Testis (tissue), 3 donors: ENCODE results near the gene MS4A10. TPM values are rescaled to one million over a fixed set of nuclear protein-coding genes. Genes with fewer than 3 reads are reported as not detected.

Experiments used
- DNase-seq: peaks from one replicate; pipeline ENCODE4 v3.0.0-alpha.2; 2019
- H3K27ac ChIP-seq, 2 donors: fragments of 200-600 bp; sonication (generic); one replicate each; pipeline ENCODE4 v1.5.1; 2019
- H3K27me3 ChIP-seq: fragments of 200-600 bp; sonication (generic); one replicate; pipeline ENCODE4 v1.5.1; 2019
- H3K36me3 ChIP-seq: fragments of 200-600 bp; sonication (generic); one replicate; pipeline ENCODE4 v1.5.1; 2017; ENCODE audit warnings: low read depth; ENCODE audit errors: missing control alignments
- H3K4me1 ChIP-seq: fragments of 200-600 bp; sonication (generic); one replicate; pipeline ENCODE4 v1.5.1; 2019
- H3K4me3 ChIP-seq, 2 donors: fragments of 200-600 bp; sonication (generic); one replicate each; pipeline ENCODE4 v1.5.1; 2017 to 2019
- H3K9me3 ChIP-seq: fragments of 200-600 bp; sonication (generic); one replicate; pipeline ENCODE4 v1.5.1; 2017
- CTCF ChIP-seq, 3 experiments: fragments of 450-650 bp in 2 of 3; fragments of 200-600 bp in 1 of 3; sonication (generic) in 1 of 3; IDR thresholded peaks; one replicate each; pipeline ENCODE4 v1.5.1; 2016 to 2019; ENCODE audit warnings: antibody characterized with exemption in 3 of 3, mild to moderate bottlenecking in 2 of 3, moderate library complexity in 1 of 3
- POLR2A ChIP-seq: fragments of 450-650 bp; IDR thresholded peaks from one replicate; pipeline ENCODE4 v1.6.1; 2017; ENCODE audit warnings: antibody characterized with exemption, mild to moderate bottlenecking, moderate library complexity
- WGBS, 2 donors: methylation state at CpG; one replicate each; pipeline ENCODE4 v1.1.5; 2018; 5-methylcytosine and 5-hydroxymethylcytosine counted together
- intact Hi-C: fragments of 100-400 bp; cut with DNase I; formaldehyde crosslinking; loops from one replicate; pipeline ENCODE4 v1.15.1; 2023; ENCODE audit warnings: low total_unique reads
- polyA plus RNA-seq: library from polyadenylated mRNA; stranded (reverse); fragments of 350-450 nt; fragmentation: Illumina TruSeq; extraction: RNeasy Lipid Tissue Mini Kit (QIAGEN cat#74804); gene quantifications from one replicate; pipeline ENCODE4 v1.2.3, GENCODE V29; 2014; ENCODE audit warnings: low read depth, low replicate concordance; ENCODE audit not compliant: insufficient read depth
- total RNA-seq, 2 donors: library from RNA; depleted of rRNA; stranded (reverse); fragments of >200 nt; gene quantifications; one replicate each; pipeline ENCODE4 v1.2.3, GENCODE V29; 2016

Gene MS4A10
- total and polyA plus RNA-seq, 3 donors from 2014 or later = 0.25 TPM; not detected in 2

GRCh38 chr11:60744114-60744513 is 41.0 kb upstream of the MS4A10 start:
- H3K27ac ChIP-seq = no peak overlapping the region
- H3K27me3 ChIP-seq = no peaks in the 10 kb centered on the region
- H3K9me3 ChIP-seq = no peaks in the 10 kb centered on the region
- intact Hi-C loops = no loop called here
- no peak overlapping the region for H3K4me3 ChIP-seq
- WGBS, 2 donors = 89 to 90% methylated on average over 5 of the region's 5 CpGs
- H3K36me3 ChIP-seq = no peaks in the 10 kb centered on the region
- TF ChIP-seq CTCF (IDR thresholded peaks at IDR 0.05) (no peak), POLR2A (no peak)
- H3K4me1 ChIP-seq = peaks cover 4% of the 10 kb centered on the region
- no peak for DNase-seq

- Histone ChIP-seq H3K27ac (no peak overlapping the region), H3K4me1 (peaks cover 4% of the 10 kb centered on the region), H3K36me3 (no peaks in the 10 kb centered on the region), H3K9me3 (no peaks in the 10 kb centered on the region), H3K4me3 (no peak overlapping the region), H3K27me3 (no peaks in the 10 kb centered on the region)
- DNase-seq = no peak
- no peak for TF ChIP-seq CTCF (IDR thresholded peaks at IDR 0.05)
- no peak for TF ChIP-seq POLR2A
- 73 to 79% methylated on average over 14 of the region's 14 CpGs for WGBS, 2 donors
- intact Hi-C loops = no loop called here
These were observed 37.7 kb upstream of the MS4A10 start for GRCh38 chr11:60747359-60747873.

- Histone ChIP-seq H3K27me3 (no peaks in the 10 kb centered on the region), H3K36me3 (no peaks in the 10 kb centered on the region), H3K4me3 (no peak overlapping the region), H3K9me3 (no peaks in the 10 kb centered on the region), H3K4me1 (peaks cover 4% of the 10 kb centered on the region), H3K27ac (no peak overlapping the region)
- DNase-seq = no peak
- no peak for TF ChIP-seq CTCF (IDR thresholded peaks at IDR 0.05)
- no peak for TF ChIP-seq POLR2A
- 50 to 76% methylated on average over 12 to 17 of the region's 17 CpGs for WGBS, 2 donors
- intact Hi-C loops = no loop called here
These were observed 36.9 kb upstream of the MS4A10 start for GRCh38 chr11:60748225-60748624.

- intact Hi-C loops = no loop called here
- H3K9me3 ChIP-seq = no peaks in the 10 kb centered on the region
- 77 to 84% methylated on average over 8 of the region's 8 CpGs for WGBS, 2 donors
- H3K4me1 ChIP-seq = peaks cover 4% of the 10 kb centered on the region
- DNase-seq = no peak
- H3K27ac ChIP-seq = no peak overlapping the region
- H3K27me3 ChIP-seq = no peaks in the 10 kb centered on the region
- H3K4me3 ChIP-seq = no peak overlapping the region
- TF ChIP-seq POLR2A (no peak), CTCF (IDR thresholded peaks at IDR 0.05) (no peak)
- no peaks in the 10 kb centered on the region for H3K36me3 ChIP-seq
These were observed 36.3 kb upstream of the MS4A10 start for GRCh38 chr11:60748821-60749220.

GRCh38 chr11:60750911-60751310 is 34.2 kb upstream of the MS4A10 start:
- peaks cover 4% of the 10 kb centered on the region for H3K4me1 ChIP-seq
- H3K36me3 ChIP-seq = no peaks in the 10 kb centered on the region
- WGBS, 2 donors = 81 to 86% methylated on average over 3 of the region's 3 CpGs
- no peak for TF ChIP-seq POLR2A
- TF ChIP-seq CTCF (IDR thresholded peaks at IDR 0.05) = no peak
- no peak for DNase-seq
- intact Hi-C loops = no loop called here
- H3K27ac ChIP-seq = no peak overlapping the region
- H3K4me3 ChIP-seq = no peak overlapping the region
- no peaks in the 10 kb centered on the region for H3K27me3 ChIP-seq
- no peaks in the 10 kb centered on the region for H3K9me3 ChIP-seq
